Adrenal gland (tissue), 12 donors: ENCODE results near the gene WDR62. TPM values are rescaled to one million over a fixed set of nuclear protein-coding genes. Genes with fewer than 3 reads are reported as not detected.

Source experiments
- DNase-seq, 7 donors: peaks; one replicate each; pipeline ENCODE4 v3.0.0-alpha.2; 2019 to 2020
- H3K27ac ChIP-seq, 5 donors: fragments of 200-600 bp; sonication (generic) in 4 of 5; 1 replicate in 3 of 5; 2 replicates in 2 of 5; pipeline versions ENCODE4 v1.5.1 to v1.8.0; 2016 to 2020; ENCODE audit warnings: mild to moderate bottlenecking in 1 of 5
- H3K27me3 ChIP-seq: fragments of 200-600 bp; 2 replicates; pipeline ENCODE4 v1.8.0; 2021
- H3K36me3 ChIP-seq, 2 donors: fragments of 200-600 bp; replicated peaks in 1 of 2; 1 replicate in 1 of 2; 2 replicates in 1 of 2; pipeline versions ENCODE4 v1.5.1 to v1.8.0; 2018 to 2022
- H3K4me1 ChIP-seq, 2 donors: fragments of 200-600 bp; replicated peaks in 1 of 2; 1 replicate in 1 of 2; 2 replicates in 1 of 2; pipeline versions ENCODE4 v1.5.1 to v1.8.0; 2018 to 2021
- H3K4me3 ChIP-seq, 4 donors: fragments of 200-600 bp; sonication (generic) in 3 of 4; one replicate each; pipeline ENCODE4 v1.5.1; 2016 to 2018
- H3K9me3 ChIP-seq, 3 donors: fragments of 200-600 bp; sonication (generic) in 1 of 3; replicated peaks in 1 of 3; 1 replicate in 2 of 3; 2 replicates in 1 of 3; pipeline versions ENCODE4 v1.5.1 to v1.8.0; 2016 to 2021
- CTCF ChIP-seq, 6 experiments: fragments of 450-650 bp in 4 of 6; fragments of 200-600 bp in 2 of 6; sonication (generic) in 1 of 6; IDR thresholded peaks; 1 replicate in 5 of 6; 2 replicates in 1 of 6; pipeline versions ENCODE4 v1.5.1 to v1.8.0; 2016 to 2021; ENCODE audit warnings: antibody characterized with exemption in 6 of 6, mild to moderate bottlenecking in 2 of 6, moderate library complexity in 1 of 6
- POLR2A ChIP-seq, 2 donors: fragments of 450-650 bp; IDR thresholded peaks; one replicate each; pipeline ENCODE4 v1.6.1; 2017; ENCODE audit warnings: antibody characterized with exemption in 2 of 2, mild to moderate bottlenecking in 2 of 2, moderate library complexity in 1 of 2
- WGBS, 4 donors: extraction: QIAGEN DNeasy Blood & Tissue Kit in 2 of 4; methylation state at CpG; one replicate each; pipeline versions ENCODE4 v1.1.5 to v1.1.7; 2013 to 2017; 5-methylcytosine and 5-hydroxymethylcytosine counted together
- intact Hi-C, 2 donors: fragments of 100-400 bp; cut with DNase I; formaldehyde crosslinking; loops; one replicate each; pipeline versions ENCODE4 v1.14.1 to v1.15.0; 2022 to 2023
- polyA plus RNA-seq, 3 donors: library from polyadenylated mRNA; stranded (reverse); fragments of 200-250 nt in 2 of 3; fragments of 350-450 nt in 1 of 3; fragmentation: Illumina TruSeq in 1 of 3; extraction: RNeasy Lipid Tissue Mini Kit (QIAGEN cat#74804) in 1 of 3; gene quantifications; one replicate each; pipeline ENCODE4 v1.2.3, GENCODE V29; 2013 to 2014
- total RNA-seq, 9 donors: library from RNA; depleted of rRNA in 4 of 9; stranded (reverse); fragments of >200 nt in 4 of 9; fragments of 120-200 nt in 1 of 9; fragmentation: NEBNext Ultra II Directional in 1 of 9; extraction: Animal tissue kit (Norgen Biotek cat#: 25700) in 1 of 9; gene quantifications; one replicate each; pipeline versions ENCODE4 v1.1.0 to v1.2.4, GENCODE V29; 2013 to 2023
- donor health status: healthy with polysubstance abuse.
- donor health status: Bipolar disorder and iron deficiency.
- donor health status: DM: yes; HTN: yes; CAD: no.
- donor health status: DM: no; HTN: no; CAD: no.
- donor health status: DM: no; HTN: no; CAD: no.
- donor health status: DM: yes; HTN: yes; CAD: no.

Gene WDR62
- total and polyA plus RNA-seq, 12 donors, result 0.12 to 2.0 (median 0.70) TPM; not detected in 1

DNA sequence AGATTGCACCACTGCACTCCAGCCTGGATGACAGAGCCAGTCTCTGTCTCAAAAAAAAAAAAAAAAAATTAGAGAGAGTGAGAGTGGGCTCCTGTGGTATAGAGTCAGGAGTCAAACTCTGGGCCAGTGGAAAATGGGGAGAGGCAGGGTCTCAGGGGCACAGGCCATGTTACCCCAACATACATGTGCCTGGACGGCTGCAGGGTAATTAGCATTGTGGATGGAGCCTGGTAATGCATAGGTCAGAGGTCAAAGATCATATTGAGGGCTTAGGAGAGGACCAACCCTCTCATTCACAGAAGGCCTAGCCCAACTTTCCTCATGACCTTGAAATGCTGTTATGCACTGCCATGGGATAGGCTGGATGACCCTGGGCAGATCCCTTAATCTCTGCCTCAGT, 29.2 kb upstream of the WDR62 start:
- no peak for DNase-seq
- TF ChIP-seq POLR2A (IDR thresholded peaks at IDR 0.05) (no peak), CTCF (IDR thresholded peaks at IDR 0.05) (no peak)
- Histone ChIP-seq H3K36me3 (no peaks in the 10 kb centered on the region), H3K4me3 (no peak overlapping the region), H3K27me3 (no peaks in the 10 kb centered on the region), H3K27ac (no peak overlapping the region), H3K4me1 (no peaks in the 10 kb centered on the region), H3K9me3 (no peaks in the 10 kb centered on the region)
- intact Hi-C loops, result no loop called here
- WGBS, 4 donors, result 67 to 89% (median 83%) methylated on average over 1 of the region's 1 CpG

- no peak overlapping the region for H3K4me3 ChIP-seq
- no peak overlapping the region for H3K27ac ChIP-seq
- H3K27me3 ChIP-seq, result no peaks in the 10 kb centered on the region
- H3K9me3 ChIP-seq, result no peaks in the 10 kb centered on the region
- no peaks in the 10 kb centered on the region for H3K4me1 ChIP-seq
- DNase-seq, result no peak
- TF ChIP-seq POLR2A (IDR thresholded peaks at IDR 0.05), result no peak
- TF ChIP-seq CTCF (IDR thresholded peaks at IDR 0.05), result no peak
- no peaks in the 10 kb centered on the region for H3K36me3 ChIP-seq
- intact Hi-C loops, result no loop called here
- WGBS, 4 donors, result 92 to 95% (median 94%) methylated on average over 21 to 49 of the region's 49 CpGs
Measured at GRCh38 chr19:36026091-36026876, 28.4 kb upstream of the WDR62 start.

DNA sequence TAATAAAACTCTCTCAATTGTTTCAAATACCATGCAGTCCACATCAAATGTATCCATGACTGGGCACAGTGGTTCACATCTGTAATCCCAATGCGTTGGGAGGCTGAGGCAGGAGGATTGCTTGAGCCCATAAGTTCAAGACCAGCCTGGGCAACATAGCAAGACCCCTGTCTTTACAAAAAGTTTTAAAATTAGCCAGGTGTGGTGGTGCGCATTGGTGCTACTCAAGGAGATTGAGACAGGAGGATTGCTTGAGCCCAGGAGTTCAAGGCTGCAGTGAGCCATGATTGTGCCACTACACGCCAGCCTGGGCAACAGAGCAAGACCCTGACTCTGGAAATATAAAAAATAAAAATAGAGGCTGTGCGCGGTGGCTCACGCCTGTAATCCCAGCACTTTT, 27.0 kb upstream of the WDR62 start:
- intact Hi-C loops, result no loop called here

More for the DNA sequence above, 27.0 kb upstream of the WDR62 start:
- no peak overlapping the region for H3K4me3 ChIP-seq
- no peaks in the 10 kb centered on the region for H3K36me3 ChIP-seq
- H3K4me1 ChIP-seq, result no peaks in the 10 kb centered on the region
- no peak overlapping the region for H3K27ac ChIP-seq
- whole genome bisulfite sequencing, 4 donors, result 90 to 98% (median 95%) methylated on average over 6 of the region's 6 CpGs
- TF ChIP-seq POLR2A (IDR thresholded peaks at IDR 0.05) (no peak), CTCF (IDR thresholded peaks at IDR 0.05) (no peak)
- DNase-seq, result no peak
- no peaks in the 10 kb centered on the region for H3K27me3 ChIP-seq
- no peaks in the 10 kb centered on the region for H3K9me3 ChIP-seq
